ENCODE measurements around the gene ZNF280C. TPM values are rescaled to one million over a fixed set of nuclear protein-coding genes. Genes with fewer than 3 reads are reported as not detected.

Gene ZNF280C
- total RNA-seq, 1 experiment from 2014 or later = 4.6 TPM

DNA sequence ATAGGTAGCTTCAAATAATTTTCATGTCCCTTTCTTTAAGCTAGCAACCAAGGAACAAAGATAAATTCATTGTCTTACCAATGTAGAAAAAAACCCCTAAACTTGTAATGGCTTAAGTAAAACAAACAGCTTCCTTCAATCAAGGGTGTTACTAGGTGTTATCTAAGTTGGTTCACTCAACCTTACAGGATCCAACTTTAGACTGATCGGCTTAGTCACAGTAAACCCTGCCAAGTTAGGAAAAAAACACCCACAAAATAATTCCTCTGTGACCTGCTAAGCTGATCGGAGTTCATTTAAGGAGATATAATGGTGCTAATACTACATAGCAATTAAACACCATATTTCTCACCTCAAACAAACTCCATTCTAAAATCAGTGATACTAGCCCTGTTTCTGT, 113.1 kb downstream of the ZNF280C start:
- Histone ChIP-seq H3K79me2 (ENCODE audit: low read length) (peaks cover 15% of the 10 kb centered on the region), H3K36me3 (ENCODE audit: low read depth, low read length) (no peaks in the 10 kb centered on the region; the same call in 1 of the 2 replicates), H3K4me3 (ENCODE audit: low read length) (no peak overlapping the region), H3F3A (ENCODE audit: low read length, unreplicated experiment) (no peaks in the 10 kb centered on the region), H3K4me1 (ENCODE audit: insufficient read depth, low read length) (no peaks in the 10 kb centered on the region), H2AFZ (ENCODE audit: low read length) (no peak overlapping the region), H3K27ac (ENCODE audit: low read length) (no peak overlapping the region), H3K9ac (ENCODE audit: low read length) (no peak overlapping the region), H3K27me3 (ENCODE audit: low read length) (no peaks in the 10 kb centered on the region), H3K9me2 (replicated peaks; ENCODE audit: low read length) (no peaks in the 10 kb centered on the region), H4K20me1 (ENCODE audit: low read length) (no peaks in the 10 kb centered on the region), H3K4me2 (ENCODE audit: low read length) (no peak overlapping the region), H3K9me3 (ENCODE audit: low read length) (no peaks in the 10 kb centered on the region)
- TF ChIP-seq EZH2phosphoT487 (IDR thresholded peaks at IDR 0.05; ENCODE audit: borderline replicate concordance, low read length) (no peak), EZH2 (IDR thresholded peaks at IDR 0.05; ENCODE audit: low read length, unreplicated experiment) (no peak), CTCF (conservative IDR thresholded peaks at IDR 0.05; ENCODE audit: low read depth, low read length) (no peak)
- ChIA-PET POLR2A (ENCODE audit: unreplicated experiment) (no interaction called here), CTCF (no interaction called here)
- intact Hi-C loops (cut with micrococcal nuclease) = no loop called here
- BruUV-seq (replicated peaks) = no TSS peak
- DNase-seq (no peak), ATAC-seq (no peak)

Other genes with a start within 250 kb of the ZNF280C start
- gene ELF4, start 158.4 kb downstream of the ZNF280C start, total RNA-seq (2014; rRNA removed) = 23.4 and 23.8 TPM in 2 replicates
- 51.8 and 57.7 TPM in 2 replicates for gene AIFM1, start 103.1 kb downstream of the ZNF280C start, total RNA-seq (2014; rRNA removed)
- gene RAB33A, start 96.9 kb downstream of the ZNF280C start, total RNA-seq (2014; rRNA removed) = not detected in 2 replicates
- 12.5 and 20.4 TPM in 2 replicates for gene SLC25A14, start 71.0 kb upstream of the ZNF280C start, total RNA-seq (2014; rRNA removed)
- gene GPR119, start 116.8 kb upstream of the ZNF280C start, total RNA-seq (2014; rRNA removed) = not detected in 2 replicates
- 26.7 and 31.6 TPM in 2 replicates for gene RBMX2, start 133.1 kb upstream of the ZNF280C start, total RNA-seq (2014; rRNA removed)